Peyer's patch (tissue), 4 donors: ENCODE data around the gene XYLT1.

ENCODE experiments used
- CTCF ChIP-seq, 6 experiments: fragments of 450-650 bp in 4 of 6; fragments of 200-600 bp in 2 of 6; sonication (generic) in 1 of 6; IDR thresholded peaks; one replicate each; pipeline ENCODE4 v1.5.1; 2017 to 2019; ENCODE audit warnings: antibody characterized with exemption in 6 of 6, mild to moderate bottlenecking in 3 of 6, moderate library complexity in 1 of 6
- POLR2A ChIP-seq, 2 donors: fragments of 450-650 bp; IDR thresholded peaks; one replicate each; pipeline ENCODE4 v1.5.1; 2017; ENCODE audit warnings: antibody characterized with exemption in 2 of 2, mild to moderate bottlenecking in 2 of 2, moderate library complexity in 2 of 2

DNA sequence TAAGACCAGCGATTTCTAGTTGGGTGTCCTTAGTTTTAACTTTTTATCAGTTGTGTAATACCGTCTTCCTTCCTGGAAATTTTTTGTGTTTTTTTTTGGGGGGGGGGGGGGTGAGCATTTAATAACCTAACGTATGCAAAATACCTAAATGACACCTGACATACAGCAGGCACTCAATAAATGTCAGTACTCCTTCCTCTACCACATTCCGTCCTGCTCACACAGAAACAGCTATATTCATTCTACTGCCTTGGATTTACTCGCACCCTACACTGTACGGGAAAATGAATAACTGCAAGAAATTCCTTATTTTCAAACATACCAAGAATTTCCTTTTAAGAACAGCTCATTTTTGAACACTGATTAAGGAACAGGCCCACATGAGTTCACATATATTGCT, 5.3 kb downstream of the XYLT1 start:
- TF ChIP-seq CTCF (IDR thresholded peaks at IDR 0.05) (no peak), POLR2A (IDR thresholded peaks at IDR 0.05) (no peak)
